Lung (tissue), 12 donors: ENCODE results near the gene DEPDC4. TPM values are rescaled to one million over a fixed set of nuclear protein-coding genes. Genes with fewer than 3 reads are reported as not detected.

Source experiments
- ATAC-seq: fragments of 200-7000 bp; cut with Tn5 transposase; one replicate; pipeline ENCODE4 v1.9.1; 2020; ENCODE audit warnings: moderate number of reproducible peaks; ENCODE audit not compliant: insufficient read depth, low FRiP score
- DNase-seq, 3 donors: peaks; one replicate each; pipeline ENCODE4 v3.0.0-alpha.2; 2013 to 2017
- H3K27ac ChIP-seq, 2 donors: one replicate each; pipeline ENCODE4 v1.5.1; 2013; ENCODE audit warnings: mild to moderate bottlenecking in 2 of 2, moderate library complexity in 2 of 2, control low read depth in 1 of 2, inconsistent platforms in 1 of 2, low read depth in 1 of 2, low read length in 1 of 2
- H3K27me3 ChIP-seq, 3 donors: one replicate each; pipeline ENCODE4 v1.5.1; 2013; ENCODE audit warnings: low read length in 2 of 3; ENCODE audit not compliant: control insufficient read depth in 3 of 3, insufficient read depth in 3 of 3
- H3K36me3 ChIP-seq, 4 donors: one replicate each; pipeline ENCODE4 v1.5.1; 2013; ENCODE audit warnings: low read length in 4 of 4, mild to moderate bottlenecking in 1 of 4, moderate library complexity in 1 of 4; ENCODE audit not compliant: control insufficient read depth in 4 of 4, insufficient read depth in 4 of 4
- H3K4me1 ChIP-seq, 5 donors: one replicate each; pipeline ENCODE4 v1.5.1; 2013; ENCODE audit warnings: low read length in 5 of 5, mild to moderate bottlenecking in 2 of 5, moderate library complexity in 1 of 5; ENCODE audit not compliant: control insufficient read depth in 5 of 5, insufficient read depth in 5 of 5
- H3K4me3 ChIP-seq: one replicate; pipeline ENCODE4 v1.5.1; 2013; ENCODE audit warnings: mild to moderate bottlenecking, control low read depth, moderate library complexity
- H3K9ac ChIP-seq, 2 donors: one replicate each; pipeline ENCODE4 v1.5.1; 2013; ENCODE audit warnings: low read length in 2 of 2, control low read depth in 1 of 2; ENCODE audit not compliant: insufficient read depth in 1 of 2
- H3K9me3 ChIP-seq, 4 donors: one replicate each; pipeline ENCODE4 v1.5.1; 2013; ENCODE audit warnings: low read length in 3 of 4, mild to moderate bottlenecking in 1 of 4, moderate library complexity in 1 of 4; ENCODE audit not compliant: control insufficient read depth in 4 of 4, insufficient read depth in 3 of 4
- CTCF ChIP-seq: IDR thresholded peaks from 2 replicates; pipeline ENCODE4 v1.5.1; 2012; ENCODE audit warnings: mild to moderate bottlenecking; ENCODE audit errors: control extremely low read depth, extremely low read depth
- WGBS, 2 donors: extraction: QIAGEN DNeasy Blood & Tissue Kit; methylation state at CpG; one replicate each; pipeline ENCODE4 v1.1.7; 2013; 5-methylcytosine and 5-hydroxymethylcytosine counted together
- polyA plus RNA-seq, 2 donors: library from polyadenylated mRNA; stranded (reverse); fragments of 200-250 nt; gene quantifications; one replicate each; pipeline ENCODE4 v1.2.1, GENCODE V29; 2013
- total RNA-seq, 2 donors: library from RNA; depleted of rRNA in 1 of 2; stranded (reverse); fragments of >200 nt in 1 of 2; gene quantifications; one replicate each; pipeline ENCODE4 v1.2.1, GENCODE V29; 2014 to 2021
- donor health status: control.
- donor health status: control.
- donor health status: Bipolar disorder and iron deficiency.
- donor health status: healthy.
- donor health status: DM: yes; HTN: yes; CAD: no.

DEPDC4 gene
- total and polyA plus RNA-seq, 4 donors, result 0.54 to 6.2 (median 1.2) TPM

GRCh38 chr12:100273782-100274181 is 6.9 kb upstream of the DEPDC4 start:
- DNase-seq (no peak), ATAC-seq (no peak)
- H3K27ac ChIP-seq, result no peak overlapping the region
- peaks cover 0 to 2% (median 0%) of the 10 kb centered on the region in 4 donors for H3K36me3 ChIP-seq
- H3K9me3 ChIP-seq, result no peaks in the 10 kb centered on the region
- no peak overlapping the region for H3K4me3 ChIP-seq
- no peak for TF ChIP-seq CTCF
- H3K27me3 ChIP-seq, result no peaks in the 10 kb centered on the region
- H3K4me1 ChIP-seq, result peaks cover 0 to 15% (median 11%) of the 10 kb centered on the region in 5 donors
- 84 to 85% methylated on average over 4 of the region's 4 CpGs for WGBS, 2 donors
- no peak overlapping the region for H3K9ac ChIP-seq

- H3K4me3 ChIP-seq, result no peak overlapping the region
- H3K9me3 ChIP-seq, result no peaks in the 10 kb centered on the region
- ATAC-seq (no peak), DNase-seq (peak in 2 of 3 donors; percentile 3 to 14)
- TF ChIP-seq CTCF, result no peak
- H3K27ac ChIP-seq, result peak overlapping the region in 1 of 2 donors; percentile 45
- H3K27me3 ChIP-seq, result no peaks in the 10 kb centered on the region
- no peaks in the 10 kb centered on the region for H3K36me3 ChIP-seq
- 28 to 45% methylated on average over 5 of the region's 5 CpGs for WGBS, 2 donors
- H3K9ac ChIP-seq, result peak overlapping the region; percentile 17 to 94
- peaks cover 0 to 25% (median 12%) of the 10 kb centered on the region in 5 donors for H3K4me1 ChIP-seq
These were observed 2.1 kb upstream of the DEPDC4 start for GRCh38 chr12:100268835-100269564.

- ATAC-seq (peak; percentile 4), DNase-seq (peak in 2 of 3 donors; percentile 47 to 62)
- no peaks in the 10 kb centered on the region for H3K27me3 ChIP-seq
- peak overlapping the region; percentile 79 for H3K4me3 ChIP-seq
- peak overlapping the region; percentile 94 to 98 for H3K9ac ChIP-seq
- no peak for TF ChIP-seq CTCF
- no peaks in the 10 kb centered on the region for H3K9me3 ChIP-seq
- peak overlapping the region; percentile 97 to 98 for H3K27ac ChIP-seq
- H3K4me1 ChIP-seq, result peaks cover 0 to 25% (median 9%) of the 10 kb centered on the region in 5 donors
- 1 to 2% methylated on average over 33 of the region's 33 CpGs for WGBS, 2 donors
- no peaks in the 10 kb centered on the region for H3K36me3 ChIP-seq
These were observed 863 bp upstream of the DEPDC4 start for GRCh38 chr12:100267603-100268281.
